ENCODE measurements around the gene TATDN2.

GRCh38 chr3:10223676-10224639 is 24.3 kb upstream of the TATDN2 start:
- no peak for TF ChIP-seq TARDBP (IDR thresholded peaks at IDR 0.05)
- no peak for TF ChIP-seq BHLHE40 (IDR thresholded peaks at IDR 0.05; ENCODE audit: borderline replicate concordance)
- no peak for TF ChIP-seq ZNF384 (IDR thresholded peaks at IDR 0.05)
- TF ChIP-seq L3MBTL2 (conservative IDR thresholded peaks at IDR 0.05) = no peak
- no peak for TF ChIP-seq HDGF (IDR thresholded peaks at IDR 0.05; ENCODE audit: borderline replicate concordance)
- no peak for TF ChIP-seq FOXM1 (IDR thresholded peaks at IDR 0.05; ENCODE audit: borderline replicate concordance)
- no peak for TF ChIP-seq SP1 (IDR thresholded peaks at IDR 0.05)
- TF ChIP-seq FOXA1 (IDR thresholded peaks at IDR 0.05) = no peak
- no peak for TF ChIP-seq PKNOX1 (IDR thresholded peaks at IDR 0.05)
- TF ChIP-seq NFRKB (IDR thresholded peaks at IDR 0.05) = no peak
- no peak for TF ChIP-seq SUZ12 (IDR thresholded peaks at IDR 0.05)
- no peak for TF ChIP-seq ELF4 (IDR thresholded peaks at IDR 0.05)

Data from HEK293T (cell line).